ENCODE data around the gene TIMP1. TPM values are rescaled to one million over a fixed set of nuclear protein-coding genes. Genes with fewer than 3 reads are reported as not detected.

TIMP1 gene
- total and polyA plus RNA-seq, 12 donors = 176 to 3,693 (median 704) TPM

DNA sequence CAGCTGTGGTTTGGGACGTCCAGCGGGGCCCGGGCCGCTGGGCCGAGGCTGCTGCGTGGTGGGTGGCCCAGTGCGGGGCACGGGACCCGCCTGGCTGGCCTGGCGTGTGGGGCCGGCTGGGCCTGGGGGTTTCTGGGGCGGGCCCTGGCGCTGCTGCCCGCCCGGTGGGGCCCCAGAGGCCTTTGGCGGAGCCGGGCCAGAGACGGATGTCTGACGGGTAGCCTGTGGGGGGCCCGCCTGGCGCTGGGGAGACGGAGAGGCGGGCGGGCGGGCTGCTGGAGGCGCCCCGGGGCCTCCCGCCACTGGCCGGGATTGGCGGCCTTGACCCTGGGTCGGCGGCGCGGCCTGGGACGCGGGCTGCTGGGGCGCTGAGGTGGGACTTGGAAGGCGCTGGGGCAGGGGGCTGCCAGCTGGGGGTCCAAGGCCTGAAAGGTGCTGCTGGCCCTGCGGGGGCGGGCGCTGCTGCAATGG is 8.1 kb upstream of the TIMP1 start:
- WGBS, 4 donors = 10 to 37% methylated on average over 34 to 36 of the region's 41 CpGs; no CpG with 5 or more reads in 2 of the 4 donors
- TF ChIP-seq POLR2A (IDR thresholded peaks at IDR 0.05) = no peak
- TF ChIP-seq, protein P1, sequence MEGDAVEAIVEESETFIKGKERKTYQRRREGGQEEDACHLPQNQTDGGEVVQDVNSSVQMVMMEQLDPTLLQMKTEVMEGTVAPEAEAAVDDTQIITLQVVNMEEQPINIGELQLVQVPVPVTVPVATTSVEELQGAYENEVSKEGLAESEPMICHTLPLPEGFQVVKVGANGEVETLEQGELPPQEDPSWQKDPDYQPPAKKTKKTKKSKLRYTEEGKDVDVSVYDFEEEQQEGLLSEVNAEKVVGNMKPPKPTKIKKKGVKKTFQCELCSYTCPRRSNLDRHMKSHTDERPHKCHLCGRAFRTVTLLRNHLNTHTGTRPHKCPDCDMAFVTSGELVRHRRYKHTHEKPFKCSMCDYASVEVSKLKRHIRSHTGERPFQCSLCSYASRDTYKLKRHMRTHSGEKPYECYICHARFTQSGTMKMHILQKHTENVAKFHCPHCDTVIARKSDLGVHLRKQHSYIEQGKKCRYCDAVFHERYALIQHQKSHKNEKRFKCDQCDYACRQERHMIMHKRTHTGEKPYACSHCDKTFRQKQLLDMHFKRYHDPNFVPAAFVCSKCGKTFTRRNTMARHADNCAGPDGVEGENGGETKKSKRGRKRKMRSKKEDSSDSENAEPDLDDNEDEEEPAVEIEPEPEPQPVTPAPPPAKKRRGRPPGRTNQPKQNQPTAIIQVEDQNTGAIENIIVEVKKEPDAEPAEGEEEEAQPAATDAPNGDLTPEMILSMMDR (IDR thresholded peaks at IDR 0.05) = no peak
- peak overlapping the region in 1 of 4 donors; percentile 2 for H3K4me3 ChIP-seq
- intact Hi-C loops (cut with DNase I) = no loop called here
- peak in 1 of 7 donors; percentile 21 for DNase-seq
- peaks cover 0 to 5% of the 10 kb centered on the region in 2 donors for H3K4me1 ChIP-seq (replicated peaks in 1 of 2)
- H3K36me3 ChIP-seq (replicated peaks in 1 of 2) = peaks cover 0 to 18% of the 10 kb centered on the region in 2 donors
- H3K9me3 ChIP-seq (replicated peaks in 1 of 3) = no peaks in the 10 kb centered on the region
- no peaks in the 10 kb centered on the region for H3K27me3 ChIP-seq
- H3K27ac ChIP-seq = peak overlapping the region in 2 of 5 donors; percentile 56 to 80

DNA sequence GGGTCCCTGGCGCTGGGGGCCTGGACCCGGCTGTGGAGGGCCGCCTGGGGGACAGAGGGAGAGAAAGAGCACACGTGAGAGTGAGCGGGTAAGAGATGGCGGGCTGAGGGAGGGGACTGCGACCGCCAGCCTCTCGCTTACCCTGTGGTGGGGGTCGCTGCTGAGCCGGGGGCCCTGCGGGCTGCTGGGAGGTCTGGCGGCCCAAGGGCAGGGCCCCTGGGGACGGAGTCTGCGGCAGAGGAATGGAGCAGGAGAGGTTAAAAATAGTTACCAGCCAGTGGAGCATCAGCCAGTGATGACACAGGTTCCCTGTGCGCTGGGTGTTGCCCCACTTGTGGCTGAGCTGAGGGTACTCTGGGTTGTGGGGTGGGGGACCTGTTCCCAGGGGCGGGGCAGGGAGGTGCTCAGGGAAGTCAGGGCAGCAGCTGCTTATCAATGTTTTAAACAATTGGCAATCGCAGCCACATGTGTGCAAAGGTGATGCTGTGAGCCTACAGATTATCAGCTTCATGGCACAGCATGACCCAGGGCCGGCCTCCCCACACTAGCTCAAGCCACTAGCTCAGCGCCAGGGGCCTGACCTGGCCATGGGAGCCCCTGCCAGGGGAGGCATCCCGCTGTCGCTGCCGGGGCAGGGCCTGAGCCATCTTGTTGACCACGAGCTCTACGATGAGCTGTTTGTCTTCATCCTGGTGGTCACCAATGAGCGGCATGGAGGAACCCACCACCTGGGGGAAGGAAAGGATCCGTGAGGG is 7.5 kb upstream of the TIMP1 start:
- H3K27ac ChIP-seq = peak overlapping the region in 2 of 5 donors; percentile 56 to 80
- H3K36me3 ChIP-seq (replicated peaks in 1 of 2) = peaks cover 0 to 12% of the 10 kb centered on the region in 2 donors
- H3K4me3 ChIP-seq = peak overlapping the region in 1 of 4 donors; percentile 2
- no peaks in the 10 kb centered on the region for H3K27me3 ChIP-seq
- peak in 1 of 7 donors; percentile 46 for DNase-seq
- intact Hi-C loops (cut with DNase I) = no loop called here
- no peaks in the 10 kb centered on the region for H3K9me3 ChIP-seq (replicated peaks in 1 of 3)
- no peak for TF ChIP-seq POLR2A (IDR thresholded peaks at IDR 0.05)
- TF ChIP-seq, protein P1 (IDR thresholded peaks at IDR 0.05) = no peak
- H3K4me1 ChIP-seq (replicated peaks in 1 of 2) = peaks cover 0 to 5% of the 10 kb centered on the region in 2 donors
- 49 to 60% (median 59%) methylated on average over 11 to 27 of the region's 27 CpGs; no CpG with 5 or more reads in 1 of the 4 donors for WGBS, 4 donors

GRCh38 chrX:47576021-47576898 is 6.0 kb upstream of the TIMP1 start:
- Histone ChIP-seq H3K9me3 (replicated peaks in 1 of 3) (no peaks in the 10 kb centered on the region), H3K27me3 (no peaks in the 10 kb centered on the region), H3K4me1 (replicated peaks in 1 of 2) (peaks cover 0 to 5% of the 10 kb centered on the region in 2 donors), H3K4me3 (no peak overlapping the region), H3K27ac (no peak overlapping the region), H3K36me3 (replicated peaks in 1 of 2) (peaks cover 0 to 6% of the 10 kb centered on the region in 2 donors)
- WGBS, 4 donors = 89 to 96% (median 92%) methylated on average over 8 to 20 of the region's 20 CpGs
- no peak for TF ChIP-seq POLR2A (IDR thresholded peaks at IDR 0.05)
- TF ChIP-seq, protein P1 (IDR thresholded peaks at IDR 0.05) = no peak
- intact Hi-C loops (cut with DNase I) = no loop called here
- DNase-seq = peak in 1 of 7 donors; percentile 39

- Histone ChIP-seq H3K4me3 (no peak overlapping the region), H3K9me3 (replicated peaks in 1 of 3) (no peaks in the 10 kb centered on the region), H3K27me3 (no peaks in the 10 kb centered on the region), H3K4me1 (replicated peaks in 1 of 2) (peaks cover 0 to 5% of the 10 kb centered on the region in 2 donors), H3K27ac (peak overlapping the region in 1 of 5 donors; percentile 11), H3K36me3 (replicated peaks in 1 of 2) (no peaks in the 10 kb centered on the region)
- 32 to 67% (median 59%) methylated on average over 5 to 9 of the region's 9 CpGs for WGBS, 4 donors
- no peak for TF ChIP-seq POLR2A (IDR thresholded peaks at IDR 0.05)
- TF ChIP-seq, protein P1 (IDR thresholded peaks at IDR 0.05) = no peak
- intact Hi-C loops (cut with DNase I) = no loop called here
- no peak for DNase-seq
These were observed 4.8 kb upstream of the TIMP1 start for GRCh38 chrX:47577424-47577823.
